HFF-Myc (cell line): ENCODE data around the gene SLC39A7.

Source experiments
- DNase-seq: peaks from one replicate; pipeline ENCODE4 v3.0.0-alpha.2; 2011; ENCODE audit warnings: low read depth; ENCODE audit errors: extremely low read depth
- H3K4me3 ChIP-seq: replicated peaks from 2 replicates; pipeline ENCODE4 v1.5.1; 2011; ENCODE audit warnings: low read depth, mild to moderate bottlenecking, control low read depth, low read length
- CTCF ChIP-seq: IDR thresholded peaks from 2 replicates; pipeline ENCODE4 v1.5.1; 2012; ENCODE audit warnings: mild to moderate bottlenecking, low read depth, low read length, control low read depth; ENCODE audit errors: missing control alignments

The SLC39A7 gene

GRCh38 chr6:33250731-33251130 lies 50.1 kb downstream of the SLC39A7 start:
- no peak for TF ChIP-seq CTCF
- H3K4me3 ChIP-seq, result peak overlapping the region; percentile 59; the same call in 1 of the 2 replicates
- DNase-seq, result no peak

- DNase-seq, result no peak
- TF ChIP-seq CTCF, result no peak
- H3K4me3 ChIP-seq, result no peak overlapping the region
Measured at GRCh38 chr6:33251395-33252012, 50.8 kb downstream of the SLC39A7 start.

GRCh38 chr6:33252759-33253158 lies 52.1 kb downstream of the SLC39A7 start:
- no peak overlapping the region for H3K4me3 ChIP-seq
- no peak for TF ChIP-seq CTCF
- no peak for DNase-seq
